ENCODE results near the gene CDC25C. TPM values are rescaled to one million over a fixed set of nuclear protein-coding genes. Genes with fewer than 3 reads are reported as not detected.

The CDC25C gene
- total and polyA plus RNA-seq, 2 of the 4 experiments (the other 2 are of a cell fraction) = 7.3 to 8.2 TPM

GRCh38 chr5:138315751-138316278, 15.8 kb downstream of the CDC25C start:
- no peak overlapping the region for H3K4me2 ChIP-seq (ENCODE audit: low read depth, low read length)
- in situ Hi-C loops (cut with MboI; ENCODE audit: low sequenced_read_pairs) (no loop called here), intact Hi-C loops (cut with micrococcal nuclease) (no loop called here), dilution Hi-C loops (cut with HindIII; ENCODE audit: low sequenced_read_pairs, unreplicated experiment) (no loop called here)
- no TSS peak for BruUV-seq (replicated peaks)
- H3K56ac ChIP-seq (ENCODE audit: extremely low read depth, insufficient read depth, low read length) = no peak overlapping the region
- no peaks in the 10 kb centered on the region; the same call in 1 of the 2 replicates for H3K9me1 ChIP-seq (ENCODE audit: insufficient read depth, low read length)
- H3K14ac ChIP-seq (replicated peaks; ENCODE audit: low read depth, low read length) = no peak overlapping the region
- H2BK5ac ChIP-seq (ENCODE audit: low read depth, low read length, poor library complexity, severe bottlenecking) = no peak overlapping the region
- no peak overlapping the region for H2AK9ac ChIP-seq (replicated peaks; ENCODE audit: low read depth, low read length, poor library complexity)
- POLR2A ChIA-PET (ENCODE audit: unreplicated experiment) = no interaction called here
- H3K9me3 ChIP-seq (ENCODE audit: control insufficient read depth, insufficient read depth, low read length) = no peaks in the 10 kb centered on the region
- TF ChIP-seq POLR2A (IDR thresholded peaks at IDR 0.05; ENCODE audit: low read depth, low read length) (no peak), RCOR1 (IDR thresholded peaks at IDR 0.05; ENCODE audit: insufficient replicate concordance, low read length) (no peak), BHLHE40 (IDR thresholded peaks at IDR 0.05; ENCODE audit: low read depth, low read length) (no peak), MAFK (IDR thresholded peaks at IDR 0.05; ENCODE audit: low read depth, low read length) (no peak), NFE2L2 (IDR thresholded peaks at IDR 0.05; ENCODE audit: low read depth, low read length) (no peak), MXI1 (IDR thresholded peaks at IDR 0.05; ENCODE audit: borderline replicate concordance, low read depth, low read length) (no peak), CTCF (conservative IDR thresholded peaks at IDR 0.05; ENCODE audit: low read depth, low read length) (no peak), SMC3 (IDR thresholded peaks at IDR 0.05; ENCODE audit: low read depth, low read length) (no peak), RFX5 (IDR thresholded peaks at IDR 0.05; ENCODE audit: low read depth, low read length) (no peak), MAZ (IDR thresholded peaks at IDR 0.05; ENCODE audit: borderline replicate concordance, low read depth, low read length) (no peak), CHD1 (IDR thresholded peaks at IDR 0.05; ENCODE audit: low read depth, low read length) (no peak), FOS (IDR thresholded peaks at IDR 0.05; ENCODE audit: low read depth, low read length) (no peak), CEBPB (IDR thresholded peaks at IDR 0.05; ENCODE audit: low read depth, low read length) (no peak), RAD21 (IDR thresholded peaks at IDR 0.05; ENCODE audit: low read length) (no peak)
- TF ChIP-seq, protein P1, sequence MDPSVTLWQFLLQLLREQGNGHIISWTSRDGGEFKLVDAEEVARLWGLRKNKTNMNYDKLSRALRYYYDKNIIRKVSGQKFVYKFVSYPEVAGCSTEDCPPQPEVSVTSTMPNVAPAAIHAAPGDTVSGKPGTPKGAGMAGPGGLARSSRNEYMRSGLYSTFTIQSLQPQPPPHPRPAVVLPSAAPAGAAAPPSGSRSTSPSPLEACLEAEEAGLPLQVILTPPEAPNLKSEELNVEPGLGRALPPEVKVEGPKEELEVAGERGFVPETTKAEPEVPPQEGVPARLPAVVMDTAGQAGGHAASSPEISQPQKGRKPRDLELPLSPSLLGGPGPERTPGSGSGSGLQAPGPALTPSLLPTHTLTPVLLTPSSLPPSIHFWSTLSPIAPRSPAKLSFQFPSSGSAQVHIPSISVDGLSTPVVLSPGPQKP (IDR thresholded peaks at IDR 0.05; ENCODE audit: borderline replicate concordance, low read depth, low read length) = no peak
- TF ChIP-seq, protein P2, sequence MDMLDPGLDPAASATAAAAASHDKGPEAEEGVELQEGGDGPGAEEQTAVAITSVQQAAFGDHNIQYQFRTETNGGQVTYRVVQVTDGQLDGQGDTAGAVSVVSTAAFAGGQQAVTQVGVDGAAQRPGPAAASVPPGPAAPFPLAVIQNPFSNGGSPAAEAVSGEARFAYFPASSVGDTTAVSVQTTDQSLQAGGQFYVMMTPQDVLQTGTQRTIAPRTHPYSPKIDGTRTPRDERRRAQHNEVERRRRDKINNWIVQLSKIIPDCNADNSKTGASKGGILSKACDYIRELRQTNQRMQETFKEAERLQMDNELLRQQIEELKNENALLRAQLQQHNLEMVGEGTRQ (IDR thresholded peaks at IDR 0.05; ENCODE audit: low read depth, low read length) = no peak
- no peaks in the 10 kb centered on the region for H3K27me3 ChIP-seq (ENCODE audit: control insufficient read depth, insufficient read depth, low read length)
- no peaks in the 10 kb centered on the region for H3K36me3 ChIP-seq (ENCODE audit: control insufficient read depth, insufficient read depth, low read length)
- no peak overlapping the region for H4K8ac ChIP-seq (ENCODE audit: low read depth in 2 of 2, low read length in 2 of 2)
- no peak overlapping the region for H3K4me3 ChIP-seq (ENCODE audit: insufficient read depth, low read depth, low read length)
- no peak overlapping the region for H2AFZ ChIP-seq (replicated peaks; ENCODE audit: low read length, poor library complexity)
- no peak overlapping the region for H2BK15ac ChIP-seq (ENCODE audit: low read depth, low read length)
- DNase-seq (no peak), ATAC-seq (ENCODE audit: low read depth) (no peak)
- H3K27ac ChIP-seq (ENCODE audit: insufficient read depth, low read length) = no peak overlapping the region
- H4K20me1 ChIP-seq (ENCODE audit: insufficient read depth, low read length) = no peaks in the 10 kb centered on the region
- H2AK5ac ChIP-seq (ENCODE audit: low read depth, low read length) = no peak overlapping the region
- CTCF ChIA-PET = no interaction called here
- no peak overlapping the region for H2BK20ac ChIP-seq (ENCODE audit: low read depth, low read length)
- H4K91ac ChIP-seq (ENCODE audit: insufficient read depth, low read depth, low read length) = no peak overlapping the region
- H3K23ac ChIP-seq (ENCODE audit: low read depth, low read length) = no peak overlapping the region
- no peak overlapping the region for H3K9ac ChIP-seq (ENCODE audit: low read depth, low read length)
- H3K18ac ChIP-seq (ENCODE audit: low read depth, low read length) = no peak overlapping the region
- 86% methylated on average over 1 of the region's 7 CpGs; no CpG with 5 or more reads in 1 of the 2 experiments for WGBS, 2 experiments (ENCODE audit: extremely low coverage in 2 of 2, insufficient read length in 1 of 2)
- H4K5ac ChIP-seq (ENCODE audit: low read depth, low read length) = no peak overlapping the region
- no peaks in the 10 kb centered on the region for H3K79me1 ChIP-seq (ENCODE audit: low read depth in 1 of 2, low read length in 2 of 2)
- no peak overlapping the region for H2BK120ac ChIP-seq (ENCODE audit: low read depth, low read length)
- no peak overlapping the region for H3K4ac ChIP-seq (ENCODE audit: low read depth, low read length)
- no peaks in the 10 kb centered on the region for H3K4me1 ChIP-seq (ENCODE audit: control insufficient read depth, insufficient read depth, low read length)

All from IMR-90 (cell line).